MM.1S (cell line): ENCODE results near the gene GCG.

Experiments used
- DNase-seq: peaks from one replicate; pipeline ENCODE4 v3.0.0-alpha.2; 2015
- H2AFZ ChIP-seq: fragments of 300-600 bp; sonication (generic); 2 replicates; pipeline ENCODE4 v1.6.0; 2016; ENCODE audit warnings: antibody characterized with exemption, low read length
- H3F3A ChIP-seq: fragments of 300-600 bp; sonication (generic); 2 replicates; pipeline ENCODE4 v1.6.1; 2016; ENCODE audit warnings: mild to moderate bottlenecking, antibody characterized with exemption, low read length, moderate library complexity, mixed read lengths; ENCODE audit not compliant: insufficient read depth
- H3K27ac ChIP-seq: fragments of 300-600 bp; sonication (generic); 2 replicates; pipeline ENCODE4 v1.5.1; 2016; ENCODE audit warnings: mild to moderate bottlenecking, low read length
- H3K27me3 ChIP-seq: fragments of 300-600 bp; sonication (generic); replicated peaks from 2 replicates; pipeline ENCODE4 v1.6.0; 2016; ENCODE audit warnings: low read length; ENCODE audit not compliant: insufficient read depth
- H3K36me3 ChIP-seq: fragments of 300-600 bp; sonication (generic); replicated peaks from 2 replicates; pipeline ENCODE4 v1.6.1; 2016; ENCODE audit warnings: mild to moderate bottlenecking, low read length, mixed read lengths; ENCODE audit not compliant: insufficient read depth
- H3K4me1 ChIP-seq: fragments of 300-600 bp; sonication (generic); 2 replicates; pipeline ENCODE4 v1.6.1; 2016; ENCODE audit warnings: low read length, mixed read lengths
- H3K4me2 ChIP-seq: fragments of 300-600 bp; sonication (generic); 2 replicates; pipeline ENCODE4 v1.6.0; 2016; ENCODE audit warnings: low read depth, low read length
- H3K4me3 ChIP-seq: fragments of 300-600 bp; sonication (generic); 2 replicates; pipeline ENCODE4 v1.5.1; 2016; ENCODE audit warnings: low read length, mixed read lengths
- H3K79me2 ChIP-seq: fragments of 300-600 bp; sonication (generic); 2 replicates; pipeline ENCODE4 v1.6.1; 2016; ENCODE audit warnings: mixed run types, low read length, mixed read lengths
- H3K9ac ChIP-seq: fragments of 300-600 bp; sonication (generic); 2 replicates; pipeline ENCODE4 v1.6.1; 2016; ENCODE audit warnings: low read length, mixed read lengths
- H3K9me2 ChIP-seq: fragments of 300-600 bp; sonication (generic); replicated peaks from 2 replicates; pipeline ENCODE4 v1.6.1; 2016; ENCODE audit warnings: mild to moderate bottlenecking, low read length, mixed read lengths; ENCODE audit not compliant: insufficient read depth
- H3K9me3 ChIP-seq: fragments of 300-600 bp; sonication (generic); replicated peaks from 2 replicates; pipeline ENCODE4 v1.6.1; 2016; ENCODE audit warnings: mild to moderate bottlenecking, low read length, mixed read lengths; ENCODE audit not compliant: insufficient read depth
- H4K20me1 ChIP-seq: fragments of 300-600 bp; sonication (generic); 2 replicates; pipeline ENCODE4 v1.6.1; 2016; ENCODE audit warnings: mild to moderate bottlenecking, low read length, moderate library complexity, mixed read lengths; ENCODE audit not compliant: insufficient read depth
- CTCF ChIP-seq: fragments of 300-600 bp; sonication (generic); IDR thresholded peaks from 2 replicates; pipeline ENCODE4 v1.5.1; 2016; ENCODE audit warnings: antibody characterized with exemption, low read length, mixed read lengths
- EZH2 ChIP-seq: fragments of 300-600 bp; sonication (generic); optimal IDR thresholded peaks from 2 replicates; pipeline ENCODE3; 2017; ENCODE audit warnings: low read depth, mild to moderate bottlenecking, antibody characterized with exemption, low read length, mixed read lengths
- EZH2phosphoT487 ChIP-seq: fragments of 300-600 bp; sonication (generic); IDR thresholded peaks from 2 replicates; pipeline ENCODE4 v1.6.1; 2018; ENCODE audit warnings: antibody characterized with exemption, low read length

The GCG gene

GRCh38 chr2:162123806-162124758, 28.0 kb downstream of the GCG start:
- no peak overlapping the region for H3K9ac ChIP-seq
- no peaks in the 10 kb centered on the region for H3K79me2 ChIP-seq
- H3K4me2 ChIP-seq, result no peak overlapping the region
- no peaks in the 10 kb centered on the region for H3K27me3 ChIP-seq
- H3K4me1 ChIP-seq, result peaks cover 12% of the 10 kb centered on the region
- no peaks in the 10 kb centered on the region for H3K36me3 ChIP-seq
- no peaks in the 10 kb centered on the region for H3K9me2 ChIP-seq
- TF ChIP-seq CTCF (peak; percentile 75), EZH2 (no peak)
- no peak overlapping the region for H3K27ac ChIP-seq
- DNase-seq, result peak; percentile 73
- H3K4me3 ChIP-seq, result no peak overlapping the region
- H2AFZ ChIP-seq, result no peak overlapping the region
- no peaks in the 10 kb centered on the region for H3F3A ChIP-seq
- no peaks in the 10 kb centered on the region for H4K20me1 ChIP-seq
- H3K9me3 ChIP-seq, result no peaks in the 10 kb centered on the region

- Histone ChIP-seq H3K4me1 (no peaks in the 10 kb centered on the region), H3K9ac (no peak overlapping the region), H3F3A (no peaks in the 10 kb centered on the region), H3K27me3 (no peaks in the 10 kb centered on the region), H3K36me3 (no peaks in the 10 kb centered on the region), H3K9me2 (no peaks in the 10 kb centered on the region), H3K9me3 (no peaks in the 10 kb centered on the region), H3K27ac (no peak overlapping the region), H4K20me1 (no peaks in the 10 kb centered on the region), H3K4me2 (no peak overlapping the region), H3K4me3 (no peak overlapping the region), H2AFZ (no peak overlapping the region), H3K79me2 (no peaks in the 10 kb centered on the region)
- DNase-seq, result no peak
- TF ChIP-seq EZH2phosphoT487 (no peak), CTCF (no peak), EZH2 (no peak)
Observed at GRCh38 chr2:162118166-162119031, 33.6 kb downstream of the GCG start.

GRCh38 chr2:162116352-162116751, 35.7 kb downstream of the GCG start:
- Histone ChIP-seq H3K4me1 (no peaks in the 10 kb centered on the region), H3K4me2 (no peak overlapping the region), H4K20me1 (no peaks in the 10 kb centered on the region), H3K27me3 (no peaks in the 10 kb centered on the region), H3K79me2 (no peaks in the 10 kb centered on the region), H3K9me3 (no peaks in the 10 kb centered on the region), H3K9me2 (no peaks in the 10 kb centered on the region), H3K27ac (no peak overlapping the region), H3K36me3 (no peaks in the 10 kb centered on the region), H3K9ac (no peak overlapping the region), H3K4me3 (no peak overlapping the region), H3F3A (no peaks in the 10 kb centered on the region), H2AFZ (no peak overlapping the region)
- DNase-seq, result no peak
- TF ChIP-seq CTCF (no peak), EZH2phosphoT487 (no peak), EZH2 (no peak)
